Pulmonary artery endothelial cell (primary cell): ENCODE data around the gene ZBTB32. TPM values are rescaled to one million over a fixed set of nuclear protein-coding genes. Genes with fewer than 3 reads are reported as not detected.
A peak's percentile ranks its signal among the peaks of the same experiment; 100 is the strongest.

Experiments
- DNase-seq: peaks from one replicate; pipeline ENCODE4 v3.0.0-alpha.2; 2011; ENCODE audit warnings: low read depth, low spot score
- total RNA-seq: library from RNA; depleted of rRNA; stranded (reverse); fragments of >200 nt; gene quantifications from 2 replicates; pipeline ENCODE4 v1.2.3, GENCODE V29; 2014

ZBTB32 gene
- total RNA-seq, 1 donor from 2014 or later = not detected

DNA sequence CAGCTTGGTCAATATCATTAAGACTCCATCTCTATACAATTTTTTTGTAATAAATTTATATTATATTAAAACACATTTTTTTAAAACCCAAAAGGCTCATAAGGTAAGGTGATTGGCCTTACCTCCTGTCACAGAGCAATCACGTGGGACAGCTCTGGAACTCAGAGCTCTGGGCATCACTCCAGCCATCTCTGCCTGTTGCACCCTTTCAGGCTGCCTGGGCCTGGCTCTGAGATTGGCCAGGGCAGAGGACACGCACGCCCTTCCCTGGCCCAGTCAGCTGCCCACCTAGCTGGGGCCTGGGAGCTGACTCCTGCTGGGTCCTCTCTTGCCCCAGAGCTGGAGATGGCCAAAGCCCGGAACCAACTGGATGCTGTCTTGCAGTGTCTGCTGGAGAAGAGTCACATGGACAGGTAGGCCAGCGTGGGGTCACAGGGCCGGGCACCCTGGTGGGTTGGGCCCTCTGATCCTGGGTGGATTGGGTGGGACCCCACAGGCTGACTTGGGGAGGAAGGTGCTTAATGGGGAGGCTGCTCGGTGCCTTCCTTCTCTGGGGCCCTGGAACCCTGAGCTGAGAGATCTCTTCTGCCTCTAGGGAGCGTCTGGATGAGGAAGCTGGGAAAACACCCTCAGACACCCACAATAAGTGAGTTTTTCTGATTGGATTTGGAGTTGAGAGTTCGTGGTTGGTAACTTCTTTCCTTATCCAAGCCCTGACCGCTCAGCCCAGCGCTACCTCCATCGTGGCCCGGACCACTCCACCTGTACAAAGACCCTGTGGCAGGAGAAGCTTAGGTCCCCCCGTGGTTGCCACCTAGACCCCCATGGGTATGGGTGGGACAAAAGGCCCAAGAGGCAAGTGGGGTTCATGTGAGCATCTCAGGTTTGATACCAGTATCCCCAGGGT, 47.7 kb downstream of the ZBTB32 start:
- DNase-seq = no peak

DNA sequence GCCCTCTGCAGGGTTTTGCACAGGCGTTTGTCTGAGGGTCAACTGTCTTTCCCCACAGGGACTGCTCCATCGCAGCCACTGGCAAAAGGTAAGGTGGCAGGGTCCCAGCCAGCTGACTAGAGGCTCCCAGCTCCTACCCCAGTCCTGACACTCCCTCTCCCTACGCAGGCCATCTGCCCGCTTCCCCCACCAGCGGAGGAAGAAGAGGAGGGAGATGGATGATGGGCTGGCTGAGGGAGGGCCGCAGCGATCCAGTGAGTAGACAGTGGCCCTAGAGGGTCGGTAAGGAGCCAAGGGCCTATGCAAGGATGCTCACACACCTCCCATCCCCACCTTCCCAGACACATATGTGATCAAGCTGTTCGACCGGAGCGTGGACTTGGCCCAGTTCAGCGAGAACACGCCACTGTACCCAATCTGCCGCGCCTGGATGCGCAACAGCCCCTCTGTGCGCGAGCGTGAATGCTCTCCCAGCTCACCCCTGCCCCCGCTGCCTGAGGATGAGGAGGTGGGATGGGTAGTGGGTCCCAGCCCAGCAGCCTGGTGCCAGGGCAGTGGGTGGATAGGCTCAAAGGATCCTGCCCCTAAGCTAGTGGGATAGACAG, 48.5 kb downstream of the ZBTB32 start:
- DNase-seq = no peak

- no peak for DNase-seq
These were observed 49.4 kb downstream of the ZBTB32 start for GRCh38 chr19:35753634-35754369.

DNA sequence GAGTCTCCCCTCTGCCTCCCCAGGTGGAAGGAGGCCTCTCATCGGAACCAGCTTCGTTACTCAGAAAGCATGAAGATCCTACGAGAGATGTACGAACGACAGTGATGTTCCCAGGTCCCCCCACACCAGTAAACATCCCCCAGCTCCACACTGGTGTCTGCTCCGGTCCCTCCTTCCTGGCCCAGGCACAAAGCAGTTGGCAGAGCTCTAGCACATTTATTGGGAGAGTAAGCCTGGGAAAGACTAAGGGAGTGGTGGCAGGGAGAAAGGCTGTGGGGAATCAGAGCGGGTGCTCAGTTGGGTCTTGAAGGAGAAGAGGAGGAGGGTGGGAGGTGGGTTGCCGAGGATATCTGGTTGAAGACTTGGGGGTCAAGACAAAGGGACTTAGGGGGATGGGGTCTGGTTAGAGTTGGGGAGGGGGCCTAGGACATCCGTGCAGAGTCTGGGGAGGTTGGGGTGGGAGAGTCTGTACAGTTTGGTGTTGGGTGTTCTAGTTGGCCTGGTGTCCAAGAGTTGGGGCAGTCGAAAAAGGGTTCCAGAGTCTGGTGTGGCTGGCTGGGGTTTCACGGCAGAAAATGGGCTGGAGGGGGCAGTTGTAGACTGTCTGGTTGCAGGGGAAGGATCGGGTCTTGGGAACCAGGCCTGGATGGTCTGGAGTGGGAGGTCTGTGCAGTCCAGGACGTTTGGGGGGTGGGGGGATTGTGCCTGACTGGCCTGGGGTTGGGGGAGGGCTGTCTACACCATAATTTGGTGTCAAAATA, 50.2 kb downstream of the ZBTB32 start:
- no peak for DNase-seq

DNA sequence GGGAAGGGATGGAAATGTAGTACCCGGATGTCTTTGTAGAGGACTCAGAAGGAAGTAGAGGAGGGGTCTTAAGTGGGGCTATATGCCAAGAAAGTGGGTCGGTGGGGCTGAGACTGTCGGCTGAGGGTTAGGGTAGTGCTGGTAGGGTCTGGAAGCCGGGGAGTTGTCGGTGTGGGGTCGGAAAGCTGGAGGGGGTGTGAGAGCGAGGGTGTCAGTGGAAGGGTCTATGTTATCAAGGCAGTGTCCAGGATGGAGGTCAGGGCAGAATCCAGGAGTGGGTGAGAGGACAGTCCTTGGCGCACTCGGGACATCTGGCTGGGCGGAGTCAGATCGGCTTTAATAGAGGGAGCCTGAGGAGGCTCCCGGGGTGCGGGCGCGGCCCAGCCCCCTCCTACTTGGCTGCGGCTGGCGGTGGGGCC, 50.8 kb downstream of the ZBTB32 start:
- DNase-seq = no peak

- DNase-seq = no peak
These were observed 51.4 kb downstream of the ZBTB32 start for GRCh38 chr19:35755550-35756376.

- DNase-seq = no peak
These were observed 52.2 kb downstream of the ZBTB32 start, which contains the start of gene HSPB6 for GRCh38 chr19:35756377-35757230. HSPB6 (minus strand) TSS chr19:35757029; CDS start chr19:35757008, 21 bp downstream.

DNA sequence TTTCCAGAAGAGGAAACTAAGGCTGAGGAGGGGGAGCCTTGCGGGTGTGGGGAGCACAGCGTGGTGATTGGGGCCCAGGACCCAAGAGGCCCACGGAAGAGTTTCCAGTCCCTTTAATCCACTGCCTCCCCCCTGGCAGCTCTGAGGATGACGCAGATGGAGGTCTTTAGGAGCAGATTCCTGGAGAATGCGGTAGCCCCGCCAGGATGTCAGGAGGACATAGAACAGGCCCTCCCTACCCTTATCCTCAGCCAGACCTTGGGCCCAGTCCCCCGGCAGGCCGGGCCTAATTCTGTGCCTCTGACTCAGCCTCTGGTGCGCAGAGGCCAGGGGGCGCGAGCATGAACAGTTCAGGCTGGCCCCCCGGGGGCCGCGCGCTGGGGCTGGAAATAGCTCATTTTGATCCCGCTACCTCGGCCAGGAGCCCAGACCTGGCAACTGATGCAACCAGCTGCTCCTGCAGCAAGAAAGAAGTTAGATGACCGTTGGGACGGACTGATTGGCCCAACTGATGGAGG, 52.9 kb downstream of the ZBTB32 start:
- no peak for DNase-seq

DNA sequence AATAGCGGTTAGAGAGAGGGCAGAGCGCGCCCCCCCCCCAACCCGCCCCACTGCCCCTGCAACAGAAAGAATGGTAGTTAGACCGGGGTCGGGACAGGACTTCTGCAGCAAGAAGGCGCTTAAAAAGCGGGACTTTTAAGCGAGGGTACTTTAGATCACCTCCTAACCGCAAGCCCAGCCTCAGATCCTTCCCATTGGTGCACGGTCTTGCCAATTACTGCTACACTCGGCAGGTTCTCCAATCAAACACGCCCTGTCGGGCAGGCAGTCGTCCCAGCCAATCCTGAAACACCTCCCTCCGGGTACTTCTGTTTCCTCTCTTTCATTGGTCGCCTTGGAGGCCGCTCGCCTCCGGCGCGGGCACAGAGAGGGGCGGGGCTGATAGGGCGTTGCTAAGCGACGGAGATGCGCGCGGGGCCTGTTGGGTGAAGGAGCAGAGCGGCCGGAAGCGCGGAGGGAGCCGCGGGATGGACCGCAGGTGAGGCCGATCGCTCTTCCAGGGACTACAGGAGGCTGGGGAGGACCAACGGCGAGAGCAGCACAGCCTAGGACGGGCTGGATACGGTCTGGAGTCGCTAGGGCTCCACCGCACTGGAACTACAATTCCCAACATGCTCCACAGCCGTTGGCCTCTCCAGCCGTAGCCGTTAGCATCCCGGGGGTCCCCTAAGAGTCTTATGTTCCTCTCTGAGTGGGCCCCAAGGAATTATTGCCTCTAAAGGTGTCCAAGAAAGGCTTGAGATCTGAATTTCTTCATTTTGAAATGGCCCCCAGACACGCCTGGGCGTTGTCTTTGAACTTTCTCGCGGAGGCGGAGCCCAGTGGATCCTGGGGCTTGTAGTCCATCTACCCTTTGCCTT, 53.6 kb downstream of the ZBTB32 start, which contains the start of gene PROSER3:
TSS of gene PROSER3 (plus strand) at position 428 of the 860 bp plus-strand sequence. CDS start at position 468, 40 bp downstream.
- peak; percentile 98 for DNase-seq

DNA sequence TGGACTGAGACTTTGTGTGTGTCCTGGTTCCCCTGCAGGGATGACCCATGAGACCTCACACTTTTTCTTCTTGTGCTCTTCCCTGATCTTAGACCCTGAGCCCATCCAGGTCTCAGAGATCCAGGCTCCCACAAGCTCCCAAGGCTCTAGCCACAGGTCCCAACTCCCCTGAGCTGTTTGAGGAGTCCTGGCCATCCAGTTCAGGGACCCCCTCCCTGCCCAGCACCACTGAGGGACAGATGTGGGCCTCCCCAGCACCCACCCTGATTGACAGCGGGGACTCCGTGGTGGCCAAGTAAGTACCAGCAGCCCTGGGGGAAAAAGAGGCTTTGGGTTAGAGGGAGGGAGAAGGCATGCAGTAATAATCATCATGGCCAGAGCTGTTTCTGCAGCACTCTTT, 55.3 kb downstream of the ZBTB32 start:
- no peak for DNase-seq

DNA sequence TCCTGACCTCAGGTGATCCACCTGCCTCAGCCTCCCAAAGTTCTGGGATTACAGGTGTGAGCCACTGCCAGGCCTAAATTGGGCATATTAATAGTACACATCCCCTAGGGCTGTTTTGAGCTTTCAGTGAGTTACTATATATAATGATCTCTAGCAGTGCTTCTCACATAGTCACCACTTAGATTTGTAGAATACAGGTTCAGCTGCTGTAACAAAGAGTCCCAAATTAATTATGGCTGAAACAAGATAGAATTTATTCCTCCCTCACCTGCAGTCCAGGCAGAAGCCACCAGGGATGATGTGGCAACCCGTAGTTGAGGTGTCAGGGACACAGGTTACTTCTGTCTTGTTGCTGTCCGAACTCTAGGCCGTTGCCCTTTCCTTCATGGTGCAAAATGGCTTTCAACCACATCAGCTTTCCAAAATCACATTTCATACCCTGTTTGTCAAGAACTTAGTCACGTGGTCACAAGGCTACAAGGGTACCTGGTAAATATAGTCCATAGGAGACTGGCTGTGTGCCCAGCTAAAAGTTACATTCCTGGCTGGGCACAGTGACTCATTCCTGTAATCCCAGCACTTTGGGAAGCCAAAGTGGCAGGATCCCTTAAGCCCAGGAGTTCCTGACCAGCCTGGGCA, 56.5 kb downstream of the ZBTB32 start:
- DNase-seq = no peak

DNA sequence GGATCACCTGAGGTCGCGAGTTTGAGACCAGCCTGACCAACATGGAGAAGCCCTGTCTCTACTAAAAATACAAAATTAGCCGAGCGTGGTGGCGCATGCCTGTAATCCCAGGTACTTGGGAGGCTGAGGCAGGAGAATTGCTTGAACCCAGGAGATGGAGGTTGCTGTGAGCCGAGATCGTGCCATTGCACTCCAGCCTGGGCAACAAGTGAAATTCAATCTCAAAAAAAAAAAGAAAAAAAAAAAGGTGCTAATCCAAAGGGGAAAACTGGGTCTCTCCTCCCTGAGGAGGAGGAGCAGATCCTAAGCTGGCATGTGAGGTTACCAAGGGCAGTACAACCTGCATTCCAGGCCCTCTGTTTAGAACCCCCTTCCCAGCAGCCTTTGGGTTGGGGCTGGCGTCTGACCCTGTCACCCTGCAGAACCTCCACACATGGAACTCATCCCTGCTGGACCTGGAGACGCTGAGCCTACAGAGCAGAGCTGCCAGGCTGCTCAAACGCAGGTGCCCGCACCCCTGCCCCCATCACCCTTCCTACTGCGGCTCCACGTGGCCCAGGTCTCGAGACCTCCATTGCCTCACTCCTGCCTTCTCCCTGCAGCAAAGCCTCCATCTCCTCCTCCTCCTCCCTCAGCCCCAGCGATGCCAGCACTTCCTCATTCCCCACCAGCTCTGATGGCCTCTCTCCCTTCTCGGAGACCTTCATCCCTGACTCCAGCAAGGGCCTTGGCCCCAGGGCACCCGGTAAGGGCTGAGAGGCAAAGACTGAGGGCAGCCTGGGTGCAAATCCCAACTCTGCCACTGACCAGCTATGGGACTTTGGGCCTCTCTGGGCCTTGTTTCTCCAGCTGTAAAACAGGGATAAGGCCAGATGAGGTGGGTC, 60.3 kb downstream of the ZBTB32 start:
- no peak for DNase-seq
